Brain microvascular endothelial cell (primary cell): ENCODE measurements around the gene PDIA2.

ENCODE experiments used
- DNase-seq: peaks from one replicate; pipeline ENCODE4 v3.0.0-alpha.2; 2020
- H3K27ac ChIP-seq: fragments of 250-450 bp; sonication (Bioruptor Pico); 2 replicates; pipeline ENCODE4 v1.5.1; 2020; ENCODE audit warnings: mild to moderate bottlenecking, moderate library complexity
- H3K27me3 ChIP-seq: fragments of 250-450 bp; sonication (Bioruptor Pico); replicated peaks from 2 replicates; pipeline ENCODE4 v1.5.1; 2020; ENCODE audit warnings: mild to moderate bottlenecking
- H3K36me3 ChIP-seq: fragments of 250-450 bp; sonication (Bioruptor Pico); replicated peaks from 2 replicates; pipeline ENCODE4 v1.5.1; 2020; ENCODE audit warnings: mild to moderate bottlenecking
- H3K4me3 ChIP-seq: 2 replicates; pipeline ENCODE4 v1.5.1; 2011; ENCODE audit warnings: low read depth, mild to moderate bottlenecking, control low read depth, low read length, moderate library complexity
- in situ Hi-C: cut with HindIII; loops from 2 replicates; pipeline ENCODE4 v1.10.0; 2017; ENCODE audit warnings: low sequenced_read_pairs, low pct_ligation_motif_present
- TF ChIP-seq, protein P1 (sequence below): IDR thresholded peaks from 2 replicates; pipeline ENCODE4 v1.5.1; 2011; ENCODE audit warnings: low read depth, mild to moderate bottlenecking, moderate library complexity, low read length, control low read depth, inconsistent platforms; ENCODE audit errors: missing control alignments

Gene PDIA2

GRCh38 chr16:293043-293775 lies 10.2 kb downstream of the PDIA2 start:
- H3K36me3 ChIP-seq: peaks cover 29% of the 10 kb centered on the region
- DNase-seq: no peak

GRCh38 chr16:296276-296675 lies 13.3 kb downstream of the PDIA2 start:
- H3K36me3 ChIP-seq: peaks cover 16% of the 10 kb centered on the region
- TF ChIP-seq, protein P1, sequence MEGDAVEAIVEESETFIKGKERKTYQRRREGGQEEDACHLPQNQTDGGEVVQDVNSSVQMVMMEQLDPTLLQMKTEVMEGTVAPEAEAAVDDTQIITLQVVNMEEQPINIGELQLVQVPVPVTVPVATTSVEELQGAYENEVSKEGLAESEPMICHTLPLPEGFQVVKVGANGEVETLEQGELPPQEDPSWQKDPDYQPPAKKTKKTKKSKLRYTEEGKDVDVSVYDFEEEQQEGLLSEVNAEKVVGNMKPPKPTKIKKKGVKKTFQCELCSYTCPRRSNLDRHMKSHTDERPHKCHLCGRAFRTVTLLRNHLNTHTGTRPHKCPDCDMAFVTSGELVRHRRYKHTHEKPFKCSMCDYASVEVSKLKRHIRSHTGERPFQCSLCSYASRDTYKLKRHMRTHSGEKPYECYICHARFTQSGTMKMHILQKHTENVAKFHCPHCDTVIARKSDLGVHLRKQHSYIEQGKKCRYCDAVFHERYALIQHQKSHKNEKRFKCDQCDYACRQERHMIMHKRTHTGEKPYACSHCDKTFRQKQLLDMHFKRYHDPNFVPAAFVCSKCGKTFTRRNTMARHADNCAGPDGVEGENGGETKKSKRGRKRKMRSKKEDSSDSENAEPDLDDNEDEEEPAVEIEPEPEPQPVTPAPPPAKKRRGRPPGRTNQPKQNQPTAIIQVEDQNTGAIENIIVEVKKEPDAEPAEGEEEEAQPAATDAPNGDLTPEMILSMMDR: no peak

More at GRCh38 chr16:293043-293775, 10.2 kb downstream of the PDIA2 start:
- in situ Hi-C loops: no loop called here
- Histone ChIP-seq H3K27me3 (no peaks in the 10 kb centered on the region), H3K4me3 (no peak overlapping the region), H3K27ac (no peak overlapping the region)
- TF ChIP-seq, protein P1: no peak

DNA sequence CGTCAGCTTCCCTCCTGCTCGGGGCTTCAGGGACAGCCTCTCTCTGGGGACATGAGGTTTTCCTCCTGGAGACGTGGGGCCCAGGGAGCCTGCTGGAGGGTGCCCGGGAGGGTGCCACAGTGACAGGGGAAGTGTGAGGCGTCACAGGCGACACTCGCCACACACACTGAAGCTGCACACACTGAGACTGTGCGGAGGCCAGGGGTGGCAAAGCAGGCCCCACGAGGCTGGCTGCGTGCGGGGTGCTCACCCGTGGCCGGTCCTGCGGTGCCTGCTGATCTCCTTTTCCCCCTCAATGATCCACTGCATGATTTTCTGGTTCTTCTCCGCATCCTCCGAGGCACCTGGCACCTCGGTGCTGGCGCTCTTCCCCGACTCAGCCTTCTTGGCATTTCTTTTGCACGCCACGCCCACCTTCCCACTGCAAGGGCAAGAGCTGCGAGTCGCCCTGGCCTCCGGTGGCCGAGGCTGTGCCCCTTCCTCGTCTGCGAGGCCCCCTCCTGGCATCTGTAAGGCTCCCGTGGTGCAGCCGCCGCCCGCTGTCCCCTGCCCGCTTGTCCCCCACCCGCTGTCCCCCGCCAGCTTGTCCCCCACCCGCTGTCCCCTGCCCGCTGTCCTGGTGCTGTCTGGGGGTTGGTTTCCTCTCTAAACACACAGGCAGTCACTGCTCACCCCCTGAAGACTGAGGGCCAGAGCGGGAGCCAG lies 14.0 kb downstream of the PDIA2 start:
- TF ChIP-seq, protein P1: no peak
- Histone ChIP-seq H3K27me3 (no peaks in the 10 kb centered on the region), H3K4me3 (no peak overlapping the region), H3K36me3 (peaks cover 16% of the 10 kb centered on the region), H3K27ac (no peak overlapping the region)
- DNase-seq: no peak
- in situ Hi-C loops: no loop called here

More at GRCh38 chr16:296276-296675, 13.3 kb downstream of the PDIA2 start:
- no peak for DNase-seq
- Histone ChIP-seq H3K4me3 (no peak overlapping the region), H3K27ac (no peak overlapping the region), H3K27me3 (no peaks in the 10 kb centered on the region)
- in situ Hi-C loops: no loop called here

GRCh38 chr16:297832-298231 lies 14.9 kb downstream of the PDIA2 start:
- no peak overlapping the region for H3K27ac ChIP-seq
- no peak for DNase-seq
- H3K4me3 ChIP-seq: no peak overlapping the region
- H3K36me3 ChIP-seq: peaks cover 16% of the 10 kb centered on the region
- H3K27me3 ChIP-seq: no peaks in the 10 kb centered on the region
- TF ChIP-seq, protein P1: no peak
- in situ Hi-C loops: no loop called here

DNA sequence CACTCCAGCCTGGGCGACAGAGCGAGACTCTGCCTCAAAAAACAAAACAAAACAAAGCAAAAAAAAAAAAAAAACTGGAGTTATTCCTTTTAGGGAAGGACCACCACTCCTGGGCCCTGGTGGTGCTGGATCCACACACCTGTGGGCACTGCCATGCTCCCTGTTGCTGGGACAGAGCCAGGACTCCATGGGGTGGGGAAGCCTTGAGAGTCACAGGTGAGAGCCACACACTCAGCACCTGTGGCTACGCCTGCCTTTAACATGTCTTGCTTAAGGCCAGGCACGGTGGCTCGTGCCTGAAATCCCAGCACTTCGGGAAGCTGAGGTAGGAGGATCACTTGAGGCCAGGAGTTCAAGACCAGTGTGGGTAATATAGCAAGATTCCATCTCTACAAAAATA lies 18.3 kb downstream of the PDIA2 start:
- DNase-seq: no peak
- no peak overlapping the region for H3K4me3 ChIP-seq
- no peak overlapping the region for H3K27ac ChIP-seq
- H3K36me3 ChIP-seq: peaks cover 23% of the 10 kb centered on the region
- TF ChIP-seq, protein P1: no peak
- in situ Hi-C loops: no loop called here
- no peaks in the 10 kb centered on the region for H3K27me3 ChIP-seq

DNA sequence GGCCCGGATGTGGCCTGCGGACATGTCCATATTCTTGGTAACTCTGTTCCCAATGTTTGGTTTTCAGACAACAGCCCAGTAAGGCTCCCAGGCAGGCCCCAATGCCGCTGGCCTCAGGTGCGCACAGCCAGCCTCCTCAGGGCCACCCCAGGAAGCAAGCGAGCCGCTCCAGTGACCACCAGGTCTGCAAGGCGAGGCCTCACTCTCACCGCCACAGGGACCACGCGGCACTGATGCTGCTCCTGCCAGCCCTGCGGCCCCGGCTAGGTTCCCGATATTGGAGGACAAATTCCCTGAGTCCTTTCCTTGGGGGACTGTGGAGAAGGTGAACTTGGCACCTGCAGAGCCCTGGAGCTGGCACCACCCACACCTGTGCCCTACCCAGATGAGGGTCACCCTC lies 19.0 kb downstream of the PDIA2 start:
- no peak overlapping the region for H3K27ac ChIP-seq
- no peak for DNase-seq
- H3K4me3 ChIP-seq: no peak overlapping the region
- no peaks in the 10 kb centered on the region for H3K27me3 ChIP-seq
- H3K36me3 ChIP-seq: peaks cover 20% of the 10 kb centered on the region
- in situ Hi-C loops: no loop called here
- TF ChIP-seq, protein P1: no peak
